Measurements from ENCODE around the gene SMPD3.

- TF ChIP-seq CTCF (IDR thresholded peaks at IDR 0.05), result no peak
- TF ChIP-seq POLR2AphosphoS5 (IDR thresholded peaks at IDR 0.05; ENCODE audit: low read depth, low read length), result peak; percentile 85
- TF ChIP-seq REST (IDR thresholded peaks at IDR 0.05; ENCODE audit: insufficient read depth in 1 of 2, low read depth in 2 of 2, low read length in 1 of 2), result 0 out of 4 replicates have a peak, but pooled peaks of 1 of the 2 experiments have one; percentile 10
Observed at GRCh38 chr16:68310774-68311511, 137.4 kb downstream of the SMPD3 start, which contains the start of the genes PRMT7 and SLC7A6OS.
